H1 (cell line): ENCODE data around the gene KRT1. TPM values are rescaled to one million over a fixed set of nuclear protein-coding genes. Genes with fewer than 3 reads are reported as not detected.

Source experiments
- CTCF ChIA-PET: fragments of 300-600 bp; sonication (Branson Sonifier 250); formaldehyde crosslinking; loops from one replicate; lab custom pipeline; 2021; ENCODE audit not compliant: partially characterized antibody; lab: Charles Lee
- POLR2A ChIA-PET: fragments of 300-600 bp; sonication (Branson Sonifier 250); formaldehyde crosslinking; loops from one replicate; lab custom pipeline; 2021; ENCODE audit warnings: inconsistent platforms; ENCODE audit not compliant: partially characterized antibody; lab: Charles Lee
- DNase-seq, 2 experiments: peaks; one replicate each; pipeline versions ENCODE4 v3.0.0 to v3.0.0-alpha.2; 2010 to 2022; ENCODE audit warnings: low spot score in 2 of 2, low read depth in 1 of 2, mixed read lengths in 1 of 2
- FAIRE-seq: peaks from 2 replicates; lab custom pipeline; 2011; peaks lifted over from hg19 to GRCh38; lab: Jason Lieb, UNC
- H2AFZ ChIP-seq: 2 replicates; pipeline ENCODE4 v1.8.1; 2012; ENCODE audit warnings: low read length, inconsistent platforms
- H2AK5ac ChIP-seq: 2 replicates; pipeline ENCODE4 v1.6.1; 2013; ENCODE audit warnings: low read depth, low read length
- H2BK120ac ChIP-seq: replicated peaks from 2 replicates; pipeline ENCODE3; 2013; ENCODE audit warnings: low read depth, low read length, inconsistent platforms
- H2BK12ac ChIP-seq: 2 replicates; pipeline ENCODE4 v1.6.1; 2013; ENCODE audit warnings: low read depth, low read length
- H2BK15ac ChIP-seq: 2 replicates; pipeline ENCODE4 v1.6.1; 2013; ENCODE audit warnings: low read length
- H2BK20ac ChIP-seq: 2 replicates; pipeline ENCODE4 v1.6.1; 2013; ENCODE audit warnings: low read length
- H2BK5ac ChIP-seq: 2 replicates; pipeline ENCODE4 v1.6.1; 2013; ENCODE audit warnings: low read depth, low read length
- H3K14ac ChIP-seq: 2 replicates; pipeline ENCODE4 v1.6.1; 2013; ENCODE audit warnings: inconsistent platforms; ENCODE audit not compliant: insufficient read length
- H3K18ac ChIP-seq: 2 replicates; pipeline ENCODE4 v1.6.1; 2013; ENCODE audit warnings: low read length; ENCODE audit errors: extremely low read depth
- H3K23ac ChIP-seq: 2 replicates; pipeline ENCODE4 v1.6.1; 2013; ENCODE audit warnings: inconsistent platforms; ENCODE audit not compliant: insufficient read length
- H3K23me2 ChIP-seq: 2 replicates; pipeline ENCODE4 v1.6.1; 2013; ENCODE audit warnings: low read depth, low read length
- H3K27ac ChIP-seq: 2 replicates; pipeline ENCODE4 v1.6.1; 2011; ENCODE audit warnings: low read depth, low read length, inconsistent platforms
- H3K27me3 ChIP-seq, 4 experiments: replicated peaks in 1 of 4; 1 replicate in 1 of 4; 2 replicates in 3 of 4; pipeline versions ENCODE4 v1.6.1 to v1.8.1; 2011 to 2013; ENCODE audit warnings: low read length in 3 of 4, mild to moderate bottlenecking in 3 of 4, inconsistent platforms in 2 of 4, mixed read lengths in 2 of 4, moderate library complexity in 1 of 4; ENCODE audit not compliant: control insufficient read depth in 3 of 4, insufficient read depth in 3 of 4; ENCODE audit errors: extremely low read depth in 1 of 4
- H3K36me3 ChIP-seq, 4 experiments: 2 replicates each; pipeline versions ENCODE4 v1.6.1 to v1.8.1; 2011 to 2013; ENCODE audit warnings: mild to moderate bottlenecking in 4 of 4, low read length in 3 of 4, moderate library complexity in 2 of 4, control low read depth in 1 of 4, inconsistent platforms in 1 of 4; ENCODE audit not compliant: insufficient read depth in 4 of 4, control insufficient read depth in 2 of 4
- H3K4ac ChIP-seq: replicated peaks from 2 replicates; pipeline ENCODE3; 2013; ENCODE audit warnings: low read length, low read depth, mixed read lengths, inconsistent platforms; ENCODE audit not compliant: insufficient read length
- H3K4me1 ChIP-seq, 4 experiments: replicated peaks in 1 of 4; 1 replicate in 1 of 4; 2 replicates in 3 of 4; pipeline versions ENCODE4 v1.6.1 to v1.8.1; 2011 to 2013; ENCODE audit warnings: low read length in 3 of 4, inconsistent platforms in 2 of 4, mixed read lengths in 1 of 4; ENCODE audit not compliant: insufficient read depth in 4 of 4, control insufficient read depth in 3 of 4
- H3K4me2 ChIP-seq, 2 experiments: 2 replicates each; pipeline versions ENCODE4 v1.6.1 to v1.8.1; 2011 to 2013; ENCODE audit warnings: low read depth in 2 of 2, low read length in 2 of 2, control low read depth in 1 of 2, inconsistent platforms in 1 of 2, mild to moderate bottlenecking in 1 of 2; ENCODE audit not compliant: insufficient read depth in 1 of 2
- H3K4me3 ChIP-seq, 4 experiments: fragments of 200-600, 300-600 bp in 1 of 4; sonication (generic), shearing (Covaris generic), sonication (Bioruptor Twin) in 1 of 4; 2 replicates each; pipeline versions ENCODE4 v1.5.1 to v1.8.1; 2011 to 2016; ENCODE audit warnings: low read length in 4 of 4, low read depth in 3 of 4, control low read depth in 2 of 4, inconsistent platforms in 2 of 4, mild to moderate bottlenecking in 2 of 4, mixed read lengths in 1 of 4, moderate library complexity in 1 of 4; ENCODE audit not compliant: insufficient read depth in 2 of 4; ENCODE audit errors: extremely low read depth in 1 of 4
- H3K56ac ChIP-seq: replicated peaks from 2 replicates; pipeline ENCODE3; 2013; ENCODE audit warnings: low read depth, mild to moderate bottlenecking, mixed read lengths, low read length, inconsistent platforms; ENCODE audit not compliant: insufficient read length
- H3K79me1 ChIP-seq: 2 replicates; pipeline ENCODE4 v1.6.1; 2013; ENCODE audit warnings: low read depth, low read length, control low read depth
- H3K79me2 ChIP-seq, 2 experiments: 2 replicates each; pipeline versions ENCODE4 v1.6.1 to v1.8.1; 2012 to 2013; ENCODE audit warnings: low read length in 2 of 2, mild to moderate bottlenecking in 2 of 2, inconsistent platforms in 1 of 2; ENCODE audit not compliant: insufficient read depth in 2 of 2, control insufficient read depth in 1 of 2
- H3K9ac ChIP-seq, 4 experiments: replicated peaks in 1 of 4; 1 replicate in 1 of 4; 2 replicates in 3 of 4; pipeline versions ENCODE4 v1.6.1 to v1.8.1; 2011 to 2013; ENCODE audit warnings: low read depth in 3 of 4, low read length in 3 of 4, control low read depth in 2 of 4, mild to moderate bottlenecking in 2 of 4, moderate library complexity in 2 of 4, inconsistent platforms in 1 of 4; ENCODE audit errors: extremely low read depth in 1 of 4
- H3K9me3 ChIP-seq, 2 experiments: 2 replicates each; pipeline versions ENCODE4 v1.6.1 to v1.8.1; 2012 to 2013; ENCODE audit warnings: mild to moderate bottlenecking in 2 of 2, moderate library complexity in 2 of 2, control low read depth in 1 of 2, inconsistent platforms in 1 of 2, low read depth in 1 of 2, low read length in 1 of 2, mixed read lengths in 1 of 2; ENCODE audit not compliant: insufficient read depth in 2 of 2
- H4K20me1 ChIP-seq, 2 experiments: replicated peaks in 1 of 2; 2 replicates each; pipeline versions ENCODE3 to v1.8.1; 2011 to 2013; ENCODE audit warnings: inconsistent platforms in 2 of 2, low read length in 2 of 2, mild to moderate bottlenecking in 1 of 2; ENCODE audit not compliant: insufficient read depth in 2 of 2, control insufficient read depth in 1 of 2
- H4K5ac ChIP-seq: 2 replicates; pipeline ENCODE4 v1.6.1; 2013; ENCODE audit warnings: low read length, low read depth, mixed read lengths, inconsistent platforms; ENCODE audit not compliant: insufficient read length
- H4K8ac ChIP-seq: 2 replicates; pipeline ENCODE4 v1.8.0; 2013; ENCODE audit warnings: mild to moderate bottlenecking, moderate library complexity, low read length, inconsistent platforms; ENCODE audit not compliant: insufficient read depth; ENCODE audit errors: extremely low read depth
- H4K91ac ChIP-seq: replicated peaks from 2 replicates; pipeline ENCODE3; 2013; ENCODE audit warnings: low read length, mixed read lengths, inconsistent platforms; ENCODE audit not compliant: insufficient read length
- ATF3 ChIP-seq: IDR thresholded peaks from 2 replicates; pipeline ENCODE4 v1.6.1; 2011; ENCODE audit warnings: low read depth, mild to moderate bottlenecking, low read length; ENCODE audit not compliant: insufficient read depth
- BCL11A ChIP-seq, 2 experiments: IDR thresholded peaks; one replicate each; pipeline ENCODE4 v1.6.1; 2011; ENCODE audit warnings: low read depth in 2 of 2, low read length in 2 of 2, mild to moderate bottlenecking in 2 of 2
- CHD2 ChIP-seq: IDR thresholded peaks from 2 replicates; pipeline ENCODE4 v1.6.1; 2012; ENCODE audit warnings: low read length, improper control_type of control experiment
- HDAC6 ChIP-seq: IDR thresholded peaks from one replicate; pipeline ENCODE4 v1.7.1; 2012; ENCODE audit warnings: low read depth, mild to moderate bottlenecking, inconsistent platforms, low read length, moderate library complexity
- JUN ChIP-seq: IDR thresholded peaks from 2 replicates; pipeline ENCODE4 v1.6.1; 2011; ENCODE audit warnings: low read depth, mild to moderate bottlenecking, improper control_type of control experiment, low read length
- JUND ChIP-seq: IDR thresholded peaks from 2 replicates; pipeline ENCODE4 v1.6.1; 2011; ENCODE audit warnings: mild to moderate bottlenecking, improper control_type of control experiment, low read length
- KDM4A ChIP-seq: IDR thresholded peaks from one replicate; pipeline ENCODE4 v1.7.1; 2012; ENCODE audit warnings: low read depth, mild to moderate bottlenecking, moderate library complexity, low read length, inconsistent platforms; ENCODE audit not compliant: severe bottlenecking
- NRF1 ChIP-seq: IDR thresholded peaks from 2 replicates; pipeline ENCODE4 v1.6.1; 2011; ENCODE audit warnings: mild to moderate bottlenecking, low read depth, low read length, improper control_type of control experiment
- POLR2AphosphoS5 ChIP-seq: IDR thresholded peaks from 2 replicates; pipeline ENCODE4 v1.6.1; 2011; ENCODE audit warnings: low read depth, low read length
- POU5F1 ChIP-seq: IDR thresholded peaks from 2 replicates; pipeline ENCODE4 v1.6.1; 2011; ENCODE audit warnings: low read depth, mild to moderate bottlenecking, low read length, moderate library complexity
- RNF2 ChIP-seq: fragments of 200-900, 300-1000 bp; sonication (generic); IDR thresholded peaks from 2 replicates; pipeline ENCODE4 v1.7.1; 2016; ENCODE audit warnings: borderline replicate concordance, low read depth, mild to moderate bottlenecking, antibody characterized with exemption, low read length; ENCODE audit not compliant: poor library complexity, severe bottlenecking; ENCODE audit errors: missing control alignments
- WGBS, 2 experiments: shearing (Covaris generic) in 1 of 2; methylation state at CpG; one replicate each; pipeline versions ENCODE4 v1.1.6 to v1.1.7; 2013 to 2015; ENCODE audit warnings: low lambda C conversion rate in 2 of 2, mixed read lengths in 2 of 2, inconsistent platforms in 1 of 2, low coverage in 1 of 2, missing lambda C conversion rate in 1 of 2; ENCODE audit not compliant: insufficient replicate concordance in 2 of 2, insufficient coverage in 1 of 2, insufficient read length in 1 of 2; ENCODE audit errors: extremely low coverage in 1 of 2, missing lambda C conversion rate in 1 of 2; 5-methylcytosine and 5-hydroxymethylcytosine counted together
- polyA plus RNA-seq, 7 experiments: library from polyadenylated mRNA; depleted of rRNA in 3 of 7; stranded (reverse) in 5 of 7; unstranded in 2 of 7; fragments of >200 nt in 5 of 7; fragments of 200-250 nt in 2 of 7; gene quantifications; 1 replicate in 5 of 7; 2 replicates in 1 of 7; 4 replicates in 1 of 7; pipeline versions ENCODE4 v1.2.1 to v1.2.3, GENCODE V29; 2011 to 2013; ENCODE audit warnings: missing spikeins in 2 of 7, mixed read lengths in 2 of 7
- total RNA-seq: library from RNA; stranded (reverse); fragmentation: NEBNext Ultra II Directional; extraction: Animal tissue kit (Norgen Biotek cat#: 25700); gene quantifications from 2 replicates; pipeline ENCODE4 v1.2.1, GENCODE V29; 2021

The KRT1 gene
- total and polyA plus RNA-seq, 2 of the 8 experiments (the other 6 are each of a cell fraction or from before 2014, with no cell fraction given) = not detected

DNA sequence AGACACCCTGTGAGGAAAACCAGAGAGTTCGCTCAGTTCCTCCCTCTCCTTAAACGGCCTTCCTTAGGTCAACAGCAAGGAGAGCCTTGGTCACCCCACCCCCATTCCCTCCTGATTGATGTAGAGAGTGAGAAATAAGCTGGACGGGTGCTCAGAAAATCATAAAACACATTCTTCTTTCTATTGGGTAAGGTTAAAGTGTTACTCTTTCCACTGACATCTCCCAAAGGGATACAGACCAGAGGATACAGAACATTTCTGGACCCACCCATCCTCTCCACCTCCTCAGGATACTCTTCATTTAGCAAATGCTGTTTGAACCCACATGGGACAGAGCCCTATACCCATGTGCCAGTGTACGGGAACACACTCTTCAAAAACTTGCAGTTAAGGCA is 34.7 kb upstream of the KRT1 start:
- Histone ChIP-seq H3K27ac (no peak overlapping the region), H4K8ac (no peak overlapping the region), H4K20me1 (peaks cover 0 to 2% of the 10 kb centered on the region in 2 experiments)
- no peak for TF ChIP-seq ATF3
- no peak for TF ChIP-seq POLR2AphosphoS5
- TF ChIP-seq CHD2 = no peak
- TF ChIP-seq POU5F1 = no peak
- TF ChIP-seq NRF1 = no peak
- no peak for TF ChIP-seq BCL11A (IDR thresholded peaks at IDR 0.05; ENCODE audit: low read depth in 2 of 2, low read length in 2 of 2)
- no peak for TF ChIP-seq HDAC6
- no peak for TF ChIP-seq RNF2
- TF ChIP-seq JUND = no peak
- no peak for TF ChIP-seq JUN
- TF ChIP-seq KDM4A = no peak
- TF ChIP-seq, all 59 proteins: peak for 0
- no peak overlapping the region for H2BK20ac ChIP-seq
- peak overlapping the region in 1 of 2 experiments; percentile 57; a peak in 2 of 4 replicates for H3K4me2 ChIP-seq
- no peak overlapping the region for H4K91ac ChIP-seq
- H3K23ac ChIP-seq = no peak overlapping the region
- H3K9me3 ChIP-seq = no peaks in the 10 kb centered on the region
- no peak overlapping the region for H3K9ac ChIP-seq
- no peak overlapping the region for H2BK5ac ChIP-seq
- H4K5ac ChIP-seq = no peak overlapping the region
- no peak overlapping the region for H3K4ac ChIP-seq
- no peak overlapping the region for H2BK15ac ChIP-seq
- H2AK5ac ChIP-seq = no peak overlapping the region
- peak overlapping the region in 1 of 4 experiments; percentile 60; a peak in 1 of 8 replicates for H3K4me3 ChIP-seq
- FAIRE-seq (no peak), DNase-seq (no peak)
- H2AFZ ChIP-seq = peak overlapping the region; percentile 72; the same call in 1 of the 2 replicates
- no peaks in the 10 kb centered on the region for H3K79me2 ChIP-seq
- H2BK12ac ChIP-seq = no peak overlapping the region
- H3K27me3 ChIP-seq = peaks cover 8 to 32% (median 26%) of the 10 kb centered on the region in 4 experiments
- CTCF ChIA-PET = interaction anchor here (0.6 to 6.2 kb wide), 32 partner anchors 8 to 402 kb away, joined by 3 to 30 read pairs (median 5); no protein-coding TSS in a partner anchor
- H3K79me1 ChIP-seq = no peaks in the 10 kb centered on the region
- no peak overlapping the region for H3K56ac ChIP-seq
- 87% methylated on average over 4 of the region's 4 CpGs; no CpG with 5 or more reads in 1 of the 2 experiments for WGBS, 2 experiments
- H2BK120ac ChIP-seq = no peak overlapping the region
- no peak overlapping the region for H3K14ac ChIP-seq
- peaks cover 5% of the 10 kb centered on the region; the same call in 1 of the 2 replicates for H3K23me2 ChIP-seq
- H3K36me3 ChIP-seq = no peaks in the 10 kb centered on the region
- H3K4me1 ChIP-seq = peaks cover 0 to 7% (median 0%) of the 10 kb centered on the region in 4 experiments; a peak in 3 of 7 replicates
- POLR2A ChIA-PET = interaction anchor here (0.8 to 1.9 kb wide), 2 partner anchors 11 to 234 kb away, joined by 4 to 5 read pairs; partner anchors contain the start of gene KRT18
- H3K18ac ChIP-seq = no peak overlapping the region
